Uterus (tissue), 2 donors: Measurements from ENCODE around the gene PITPNM3.

ENCODE experiments used
- CTCF ChIP-seq, 4 experiments: fragments of 200-600 bp in 2 of 4; fragments of 450-650 bp in 2 of 4; sonication (generic) in 2 of 4; IDR thresholded peaks; one replicate each; pipeline ENCODE4 v1.5.1; 2016 to 2019; ENCODE audit warnings: antibody characterized with exemption in 4 of 4, mild to moderate bottlenecking in 2 of 4, moderate library complexity in 1 of 4
- POLR2A ChIP-seq, 2 donors: fragments of 450-650 bp; IDR thresholded peaks; one replicate each; pipeline ENCODE4 v1.6.1; 2016; ENCODE audit warnings: antibody characterized with exemption in 2 of 2, mild to moderate bottlenecking in 1 of 2, moderate library complexity in 1 of 2

GRCh38 chr17:6474376-6474775 lies 82.0 kb downstream of the PITPNM3 start:
- TF ChIP-seq POLR2A (IDR thresholded peaks at IDR 0.05) (no peak), CTCF (IDR thresholded peaks at IDR 0.05) (no peak)
